SK-N-SH (cell line): ENCODE results near the gene KRTAP12-4. TPM values are rescaled to one million over a fixed set of nuclear protein-coding genes. Genes with fewer than 3 reads are reported as not detected.
A peak's percentile ranks its signal among the peaks of the same experiment; 100 is the strongest.

Source experiments
- CTCF ChIA-PET: fragments of 300-600, 350-600 bp; formaldehyde crosslinking; extraction: SDS; loops from one replicate; lab custom pipeline; 2021; lab: Yijun Ruan, JAX
- POLR2A ChIA-PET: fragments of 350-600 bp; sonication (Branson Sonifier 250); formaldehyde crosslinking; extraction: SDS; loops from one replicate; lab custom pipeline; 2020; ENCODE audit warnings: antibody characterized with exemption, inconsistent platforms; lab: Yijun Ruan, JAX
- DNase-seq: peaks from one replicate; pipeline ENCODE4 v3.0.0; 2012
- H2AFZ ChIP-seq: fragments of 200-600 bp; sonication (generic); 2 replicates; pipeline ENCODE4 v1.8.1; 2016; ENCODE audit warnings: antibody characterized with exemption, mild to moderate bottlenecking, low read depth
- H3F3A ChIP-seq: fragments of 200-600 bp; sonication (generic); replicated peaks from 2 replicates; pipeline ENCODE3; 2016; ENCODE audit warnings: antibody characterized with exemption, mild to moderate bottlenecking; ENCODE audit not compliant: insufficient read depth
- H3K27ac ChIP-seq, 2 experiments: fragments of 200-500 bp in 1 of 2; fragments of 200-600 bp in 1 of 2; sonication (Bioruptor generic) in 1 of 2; sonication (generic), shearing (Covaris generic) in 1 of 2; 2 replicates each; pipeline versions ENCODE4 v1.5.1 to v1.6.1; 2014 to 2016; ENCODE audit warnings: low read depth in 2 of 2, inconsistent platforms in 1 of 2, low read length in 1 of 2, mild to moderate bottlenecking in 1 of 2, mixed read lengths in 1 of 2
- H3K27me3 ChIP-seq: fragments of 200-600 bp; sonication (generic), shearing (Covaris generic); 2 replicates; pipeline ENCODE4 v1.6.1; 2016; ENCODE audit warnings: mixed run types; ENCODE audit not compliant: insufficient read depth
- H3K36me3 ChIP-seq, 2 experiments: fragments of 200-500 bp in 1 of 2; fragments of 200-600 bp in 1 of 2; sonication (Bioruptor generic) in 1 of 2; sonication (generic) in 1 of 2; replicated peaks in 1 of 2; 2 replicates each; pipeline versions ENCODE3 to v1.5.1; 2014 to 2016; ENCODE audit warnings: low read length in 1 of 2, mild to moderate bottlenecking in 1 of 2; ENCODE audit not compliant: insufficient read depth in 2 of 2, control insufficient read depth in 1 of 2
- H3K4me1 ChIP-seq, 2 experiments: fragments of 200-500 bp in 1 of 2; fragments of 200-600 bp in 1 of 2; sonication (Bioruptor generic) in 1 of 2; sonication (generic), shearing (Covaris generic) in 1 of 2; 2 replicates each; pipeline versions ENCODE4 v1.5.1 to v1.6.1; 2014 to 2016; ENCODE audit warnings: low read depth in 1 of 2, low read length in 1 of 2, mixed run types in 1 of 2; ENCODE audit not compliant: insufficient read depth in 2 of 2, control insufficient read depth in 1 of 2
- H3K4me2 ChIP-seq: fragments of 200-600 bp; sonication (generic), shearing (Covaris generic); 2 replicates; pipeline ENCODE4 v1.6.1; 2017; ENCODE audit warnings: mixed run types
- H3K4me3 ChIP-seq, 2 experiments: fragments of 200-500 bp in 1 of 2; fragments of 200-600 bp in 1 of 2; sonication (Bioruptor generic) in 1 of 2; sonication (generic), shearing (Covaris generic) in 1 of 2; 2 replicates each; pipeline versions ENCODE4 v1.5.1 to v1.8.1; 2014 to 2016; ENCODE audit warnings: low read depth in 2 of 2, inconsistent platforms in 1 of 2, low read length in 1 of 2, mild to moderate bottlenecking in 1 of 2, mixed read lengths in 1 of 2, moderate library complexity in 1 of 2
- H3K79me2 ChIP-seq: fragments of 200-600 bp; sonication (generic); 2 replicates; pipeline ENCODE4 v1.8.1; 2017; ENCODE audit warnings: mild to moderate bottlenecking; ENCODE audit not compliant: insufficient read depth
- H3K9ac ChIP-seq: fragments of 200-600 bp; sonication (generic); 2 replicates; pipeline ENCODE4 v1.6.1; 2017; ENCODE audit warnings: mixed run types
- H3K9me2 ChIP-seq: fragments of 200-600 bp; sonication (generic); 2 replicates; pipeline ENCODE4 v1.6.1; 2017; ENCODE audit warnings: mixed run types
- H3K9me3 ChIP-seq: fragments of 200-600 bp; sonication (generic); 2 replicates; pipeline ENCODE4 v1.6.1; 2017; ENCODE audit warnings: mixed run types, mild to moderate bottlenecking, moderate library complexity
- H4K20me1 ChIP-seq: fragments of 200-600 bp; sonication (generic); 2 replicates; pipeline ENCODE4 v1.6.1; 2017; ENCODE audit warnings: mild to moderate bottlenecking, mixed run types; ENCODE audit not compliant: insufficient read depth
- ELF1 ChIP-seq: IDR thresholded peaks from 2 replicates; pipeline ENCODE4 v1.4.0; 2012
- EP300 ChIP-seq, 2 experiments: IDR thresholded peaks; 2 replicates each; pipeline versions ENCODE4 v1.4.0 to v1.6.1; 2012; ENCODE audit warnings: borderline replicate concordance in 1 of 2, low read depth in 1 of 2, low read length in 1 of 2
- EZH2phosphoT487 ChIP-seq: fragments of 200-600 bp; sonication (generic); IDR thresholded peaks from 2 replicates; pipeline ENCODE4 v1.6.1; 2017; ENCODE audit warnings: low read depth, mixed run types, mild to moderate bottlenecking, antibody characterized with exemption, moderate library complexity, borderline replicate concordance
- FOXJ3 ChIP-seq: sonication (generic); formaldehyde crosslinking; IDR thresholded peaks from 2 replicates; pipeline ENCODE4 v1.5.1; 2020; ENCODE audit warnings: mild to moderate bottlenecking, missing genetic modification reagents
- GABPA ChIP-seq: IDR thresholded peaks from 2 replicates; pipeline ENCODE4 v1.4.0; 2012; ENCODE audit warnings: low read depth, mild to moderate bottlenecking
- MXI1 ChIP-seq: IDR thresholded peaks from 2 replicates; pipeline ENCODE4 v1.6.1; 2012; ENCODE audit warnings: mild to moderate bottlenecking, low read depth, low read length, improper control_type of control experiment
- POLR2AphosphoS5 ChIP-seq: IDR thresholded peaks from 2 replicates; pipeline ENCODE4 v1.6.1; 2012; ENCODE audit warnings: low read depth, low read length
- RCOR1 ChIP-seq: fragments of 150-350 bp; IDR thresholded peaks from 2 replicates; pipeline ENCODE4 v1.6.1; 2017; ENCODE audit warnings: antibody characterized with exemption, low read length
- RFX5 ChIP-seq: IDR thresholded peaks from 2 replicates; pipeline ENCODE4 v1.6.1; 2012; ENCODE audit warnings: mild to moderate bottlenecking, improper control_type of control experiment, low read length
- RXRA ChIP-seq: IDR thresholded peaks from 2 replicates; pipeline ENCODE4 v1.4.0; 2012; ENCODE audit warnings: low read depth, mild to moderate bottlenecking, borderline replicate concordance
- SIN3A ChIP-seq: IDR thresholded peaks from 2 replicates; pipeline ENCODE4 v1.6.1; 2012; ENCODE audit warnings: low read depth, mild to moderate bottlenecking, low read length, moderate library complexity, borderline replicate concordance
- TAF1 ChIP-seq: IDR thresholded peaks from 2 replicates; pipeline ENCODE4 v1.6.1; 2012; ENCODE audit warnings: low read depth, mild to moderate bottlenecking, low read length, moderate library complexity, borderline replicate concordance
- TCF12 ChIP-seq: IDR thresholded peaks from 2 replicates; pipeline ENCODE4 v1.4.0; 2012
- USF1 ChIP-seq: IDR thresholded peaks from 2 replicates; pipeline ENCODE4 v1.4.0; 2012; ENCODE audit warnings: low read depth, borderline replicate concordance
- WGBS: methylation state at CpG from one replicate; pipeline ENCODE4 v1.1.6; 2017; ENCODE audit warnings: low lambda C conversion rate; 5-methylcytosine and 5-hydroxymethylcytosine counted together
- polyA plus RNA-seq, 3 experiments: library from polyadenylated mRNA; depleted of rRNA; stranded (reverse); fragments of >200 nt; gene quantifications; 2 replicates each; pipeline ENCODE4 v1.2.3, GENCODE V29; 2012
- TF ChIP-seq, protein P1 (sequence below): fragments of 150-350 bp; IDR thresholded peaks from 2 replicates; pipeline ENCODE4 v1.6.1; 2017; ENCODE audit warnings: antibody characterized with exemption, low read length, low read depth, borderline replicate concordance
- TF ChIP-seq, protein P2 (sequence below): IDR thresholded peaks from 2 replicates; pipeline ENCODE4; 2012

KRTAP12-4 gene
- polyA plus RNA-seq, 1 of the 3 experiments (the other 2 are of a cell fraction): not detected

GRCh38 chr21:44702111-44702972, 47.9 kb upstream of the KRTAP12-4 start:
- H2AFZ ChIP-seq: no peak overlapping the region
- no peaks in the 10 kb centered on the region for H4K20me1 ChIP-seq
- ChIA-PET POLR2A (no interaction called here), CTCF (interaction anchor here (1.1 to 1.9 kb wide), 2 partner anchors 91 to 98 kb away, joined by 3 to 7 read pairs; no protein-coding TSS in a partner anchor)
- no peak for TF ChIP-seq ELF1
- TF ChIP-seq RCOR1: no peak
- TF ChIP-seq, protein P1, sequence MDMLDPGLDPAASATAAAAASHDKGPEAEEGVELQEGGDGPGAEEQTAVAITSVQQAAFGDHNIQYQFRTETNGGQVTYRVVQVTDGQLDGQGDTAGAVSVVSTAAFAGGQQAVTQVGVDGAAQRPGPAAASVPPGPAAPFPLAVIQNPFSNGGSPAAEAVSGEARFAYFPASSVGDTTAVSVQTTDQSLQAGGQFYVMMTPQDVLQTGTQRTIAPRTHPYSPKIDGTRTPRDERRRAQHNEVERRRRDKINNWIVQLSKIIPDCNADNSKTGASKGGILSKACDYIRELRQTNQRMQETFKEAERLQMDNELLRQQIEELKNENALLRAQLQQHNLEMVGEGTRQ: no peak
- no peak for TF ChIP-seq SIN3A
- no peak for TF ChIP-seq FOXJ3
- no peak for TF ChIP-seq TCF12
- H3K27ac ChIP-seq: no peak overlapping the region
- H3K4me2 ChIP-seq: no peak overlapping the region
- H3K36me3 ChIP-seq: no peaks in the 10 kb centered on the region
- H3K79me2 ChIP-seq: no peaks in the 10 kb centered on the region
- WGBS: 21% methylated on average over 11 of the region's 22 CpGs
- DNase-seq: peak; percentile 9
- H3K27me3 ChIP-seq: peaks cover 83% of the 10 kb centered on the region
- H3K4me3 ChIP-seq: no peak overlapping the region
- H3K9ac ChIP-seq: no peak overlapping the region
- H3K9me2 ChIP-seq: no peaks in the 10 kb centered on the region
- no peaks in the 10 kb centered on the region; a peak in 1 of 4 replicates for H3K4me1 ChIP-seq
- H3K9me3 ChIP-seq: no peaks in the 10 kb centered on the region
- H3F3A ChIP-seq: no peaks in the 10 kb centered on the region

DNA sequence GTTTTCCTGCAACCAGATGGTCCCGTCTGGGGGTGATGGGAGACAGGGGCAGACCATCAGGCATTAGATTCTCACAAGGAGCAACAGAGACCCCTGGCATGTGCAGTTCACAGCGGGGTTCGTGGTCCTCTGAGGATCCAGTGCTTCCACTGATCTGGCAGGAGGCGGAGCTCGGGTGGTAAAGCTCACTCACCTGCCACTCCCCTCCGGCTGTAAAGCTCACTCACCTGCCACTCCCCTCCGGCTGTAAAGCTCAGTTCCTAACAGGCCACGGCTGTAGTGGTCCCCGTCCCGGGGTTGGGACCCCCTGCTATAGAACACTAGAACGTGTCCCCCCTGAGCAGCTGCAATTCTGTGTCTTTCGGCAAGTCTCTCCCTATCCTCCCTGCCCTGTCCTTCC, 47.1 kb upstream of the KRTAP12-4 start:
- peak; percentile 20 for DNase-seq
- Histone ChIP-seq H3K79me2 (no peaks in the 10 kb centered on the region), H3F3A (no peaks in the 10 kb centered on the region), H3K4me2 (no peak overlapping the region), H3K27ac (no peak overlapping the region), H4K20me1 (no peaks in the 10 kb centered on the region), H3K9ac (no peak overlapping the region), H2AFZ (no peak overlapping the region), H3K27me3 (peaks cover 81% of the 10 kb centered on the region), H3K4me3 (no peak overlapping the region), H3K4me1 (no peaks in the 10 kb centered on the region; a peak in 1 of 4 replicates), H3K9me2 (no peaks in the 10 kb centered on the region), H3K36me3 (no peaks in the 10 kb centered on the region), H3K9me3 (no peaks in the 10 kb centered on the region)
- CTCF ChIA-PET: interaction anchor here (1.1 to 1.9 kb wide), 2 partner anchors 91 to 98 kb away, joined by 3 to 7 read pairs; no protein-coding TSS in a partner anchor
- POLR2A ChIA-PET: no interaction called here
- 4% methylated on average over 8 of the region's 12 CpGs for WGBS
- no peak for TF ChIP-seq EZH2phosphoT487

DNA sequence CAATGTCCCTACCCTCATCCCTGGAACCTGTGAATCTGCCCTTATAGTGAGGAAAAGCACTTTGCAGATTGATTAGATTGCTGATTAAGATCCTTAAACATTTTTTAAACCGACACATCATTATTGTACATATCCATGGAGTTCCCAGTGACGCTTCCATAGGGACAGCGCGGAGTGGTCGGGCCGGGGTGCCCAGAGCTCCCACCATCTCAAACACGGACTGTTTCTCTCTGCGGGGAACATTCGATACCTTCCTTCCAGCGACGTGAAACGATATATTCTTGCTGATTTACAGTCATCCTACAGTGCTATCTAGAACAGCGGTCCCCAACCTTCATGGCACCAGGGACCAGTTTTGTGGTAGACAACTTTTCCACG, 46.6 kb upstream of the KRTAP12-4 start:
- Histone ChIP-seq H3K9me3 (no peaks in the 10 kb centered on the region), H2AFZ (no peak overlapping the region), H3K27me3 (peaks cover 81% of the 10 kb centered on the region), H3K4me3 (no peak overlapping the region), H3K4me1 (no peaks in the 10 kb centered on the region; a peak in 1 of 4 replicates), H3K36me3 (no peaks in the 10 kb centered on the region), H3K79me2 (no peaks in the 10 kb centered on the region), H3K4me2 (no peak overlapping the region), H3K27ac (no peak overlapping the region), H3F3A (no peaks in the 10 kb centered on the region), H3K9ac (no peak overlapping the region), H4K20me1 (no peaks in the 10 kb centered on the region), H3K9me2 (no peaks in the 10 kb centered on the region)
- 12% methylated on average over 14 of the region's 14 CpGs for WGBS
- peak; percentile 11 for DNase-seq
- CTCF ChIA-PET: interaction anchor here (1.1 to 1.9 kb wide), 2 partner anchors 92 to 99 kb away, joined by 3 to 7 read pairs; no protein-coding TSS in a partner anchor
- POLR2A ChIA-PET: no interaction called here
- TF ChIP-seq RCOR1: no peak
- no peak for TF ChIP-seq POLR2AphosphoS5
- TF ChIP-seq, protein P2, sequence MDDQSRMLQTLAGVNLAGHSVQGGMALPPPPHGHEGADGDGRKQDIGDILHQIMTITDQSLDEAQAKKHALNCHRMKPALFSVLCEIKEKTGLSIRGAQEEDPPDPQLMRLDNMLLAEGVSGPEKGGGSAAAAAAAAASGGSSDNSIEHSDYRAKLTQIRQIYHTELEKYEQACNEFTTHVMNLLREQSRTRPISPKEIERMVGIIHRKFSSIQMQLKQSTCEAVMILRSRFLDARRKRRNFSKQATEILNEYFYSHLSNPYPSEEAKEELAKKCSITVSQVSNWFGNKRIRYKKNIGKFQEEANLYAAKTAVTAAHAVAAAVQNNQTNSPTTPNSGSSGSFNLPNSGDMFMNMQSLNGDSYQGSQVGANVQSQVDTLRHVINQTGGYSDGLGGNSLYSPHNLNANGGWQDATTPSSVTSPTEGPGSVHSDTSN: no peak
- no peak for TF ChIP-seq MXI1
- TF ChIP-seq USF1: no peak
- no peak for TF ChIP-seq SIN3A
- TF ChIP-seq RXRA: no peak
- TF ChIP-seq FOXJ3: no peak
- no peak for TF ChIP-seq EP300 (IDR thresholded peaks at IDR 0.05; ENCODE audit: borderline replicate concordance in 1 of 2, low read depth in 1 of 2, low read length in 1 of 2)
- no peak for TF ChIP-seq TAF1
- no peak for TF ChIP-seq RFX5
- TF ChIP-seq GABPA: no peak
